HepG2 (cell line): ENCODE data around the gene APOL2. TPM values are rescaled to one million over a fixed set of nuclear protein-coding genes. Genes with fewer than 3 reads are reported as not detected.

Source experiments
- ATAC-seq: fragments of 200-7000 bp; cut with Tn5 transposase; 3 replicates; pipeline ENCODE4 v1.9.1; 2020; ENCODE audit warnings: mild to moderate bottlenecking, moderate library complexity
- BruUV-seq: library from RNA; stranded (reverse); fragments of 400-500 nt; replicated peaks from 2 replicates; lab custom pipeline; 2021; lab: Mats Ljungman, UMichigan
- CTCF ChIA-PET: fragments of 300-600 bp; formaldehyde crosslinking; extraction: SDS; loops from one replicate; lab custom pipeline; 2021; ENCODE audit warnings: low total read pairs, inconsistent platforms, low intra/inter-chr PET ratio; lab: Yijun Ruan, JAX
- POLR2A ChIA-PET: fragments of 350-600 bp; sonication (Branson Sonifier 250); formaldehyde crosslinking; loops from one replicate; lab custom pipeline; 2020; ENCODE audit warnings: antibody characterized with exemption, inconsistent platforms; lab: Yijun Ruan, JAX
- DNase-seq: peaks from one replicate; pipeline ENCODE4 v3.0.0-alpha.2; 2015; ENCODE audit warnings: low spot score
- FAIRE-seq: peaks from 3 replicates; lab custom pipeline; 2011; peaks lifted over from hg19 to GRCh38; lab: Jason Lieb, UNC
- H2AFZ ChIP-seq: one replicate; pipeline ENCODE4 v1.6.1; 2011; ENCODE audit warnings: low read length, inconsistent platforms
- H3K27ac ChIP-seq: fragments of 300-600 bp; 3 replicates; pipeline ENCODE4 v1.8.0; 2011; ENCODE audit warnings: mixed run types, mild to moderate bottlenecking, mixed read lengths, low read length, inconsistent platforms; ENCODE audit not compliant: insufficient read depth; ENCODE audit errors: extremely low read length
- H3K27me3 ChIP-seq, 2 experiments: fragments of 200-600 bp in 1 of 2; 2 replicates in 1 of 2; 3 replicates in 1 of 2; pipeline versions ENCODE4 v1.6.0 to v1.8.0; 2011; ENCODE audit warnings: low read length in 2 of 2, mild to moderate bottlenecking in 2 of 2, moderate library complexity in 2 of 2, inconsistent platforms in 1 of 2; ENCODE audit not compliant: insufficient read depth in 2 of 2, control insufficient read depth in 1 of 2
- H3K36me3 ChIP-seq, 2 experiments: fragments of 200-600 bp in 1 of 2; replicated peaks in 1 of 2; 2 replicates in 1 of 2; 3 replicates in 1 of 2; pipeline versions ENCODE4 v1.5.1 to v1.8.0; 2011; ENCODE audit warnings: low read length in 2 of 2, inconsistent platforms in 1 of 2; ENCODE audit not compliant: insufficient read depth in 2 of 2, control insufficient read depth in 1 of 2
- H3K4me1 ChIP-seq: 2 replicates; pipeline ENCODE4 v1.5.1; 2012; ENCODE audit warnings: low read length, inconsistent platforms; ENCODE audit not compliant: insufficient read depth
- H3K4me2 ChIP-seq: 2 replicates; pipeline ENCODE4 v1.6.0; 2011; ENCODE audit warnings: low read depth, low read length, inconsistent platforms
- H3K4me3 ChIP-seq, 3 experiments: fragments of 200-600 bp in 1 of 3; sonication (generic), shearing (Covaris generic) in 1 of 3; replicated peaks in 1 of 3; 2 replicates each; pipeline ENCODE4 v1.5.1; 2011 to 2016; ENCODE audit warnings: low read length in 3 of 3, inconsistent platforms in 2 of 3, low read depth in 2 of 3, mild to moderate bottlenecking in 2 of 3, control low read depth in 1 of 3, mixed read lengths in 1 of 3; ENCODE audit not compliant: insufficient read depth in 1 of 3
- H3K79me2 ChIP-seq: one replicate; pipeline ENCODE4 v1.6.1; 2011; ENCODE audit warnings: low read length, inconsistent platforms; ENCODE audit not compliant: insufficient read depth
- H3K9ac ChIP-seq: 2 replicates; pipeline ENCODE4 v1.6.0; 2011; ENCODE audit warnings: mild to moderate bottlenecking, low read depth, low read length, inconsistent platforms; ENCODE audit not compliant: insufficient read depth
- H3K9me3 ChIP-seq: 2 replicates; pipeline ENCODE4 v1.5.1; 2012; ENCODE audit warnings: mild to moderate bottlenecking, low read length
- H4K20me1 ChIP-seq: 2 replicates; pipeline ENCODE4 v1.6.0; 2011; ENCODE audit warnings: inconsistent platforms, mild to moderate bottlenecking, low read length, moderate library complexity; ENCODE audit not compliant: insufficient read depth
- ATF7 ChIP-seq, 2 experiments: fragments of 450-650 bp in 1 of 2; sonication (generic) in 1 of 2; formaldehyde crosslinking in 1 of 2; IDR thresholded peaks; 2 replicates each; pipeline versions ENCODE4 v1.4.0 to v1.6.1; 2016 to 2020; ENCODE audit warnings: antibody characterized with exemption in 1 of 2, mild to moderate bottlenecking in 1 of 2, missing genetic modification reagents in 1 of 2
- CREB1 ChIP-seq, 2 experiments: fragments of 450-650 bp in 1 of 2; IDR thresholded peaks; 2 replicates each; pipeline ENCODE4 v1.6.1; 2016 to 2017; ENCODE audit warnings: control low read depth in 1 of 2, mild to moderate bottlenecking in 1 of 2, missing compliant biosample characterization in 1 of 2, missing genetic modification characterization in 1 of 2
- FIP1L1 ChIP-seq: fragments of 200-400 bp; formaldehyde crosslinking; IDR thresholded peaks from 2 replicates; pipeline ENCODE4 v1.6.1; 2018; ENCODE audit warnings: low read depth, mild to moderate bottlenecking, low read length, moderate library complexity, borderline replicate concordance; ENCODE audit not compliant: insufficient read depth
- STAG1 ChIP-seq: sonication (generic); formaldehyde crosslinking; IDR thresholded peaks from 2 replicates; pipeline ENCODE4 v1.4.0; 2020; ENCODE audit warnings: missing genetic modification reagents
- TCF7 ChIP-seq: sonication (generic); IDR thresholded peaks from 2 replicates; pipeline ENCODE4 v1.6.1; 2016; ENCODE audit warnings: antibody characterized with exemption, low read depth
- TSC22D2 ChIP-seq: sonication (generic); formaldehyde crosslinking; IDR thresholded peaks from 2 replicates; pipeline ENCODE4 v1.5.1; 2020; ENCODE audit warnings: missing genetic modification reagents, mild to moderate bottlenecking, borderline replicate concordance
- WGBS: methylation state at CpG from one replicate; pipeline ENCODE4 v1.1.6; 2017; ENCODE audit warnings: low lambda C conversion rate; 5-methylcytosine and 5-hydroxymethylcytosine counted together
- in situ Hi-C: cut with HindIII; loops from 2 replicates; pipeline ENCODE4 v1.10.0; 2017; ENCODE audit warnings: low pct_unique_long_range_greater_than_20kb; ENCODE audit not compliant: extremely low pct_ligation_motif_present
- intact Hi-C: fragments of 100-400 bp; cut with micrococcal nuclease; formaldehyde crosslinking; loops from one replicate; pipeline ENCODE4 v1.10.0; 2022; ENCODE audit not compliant: unreplicated experiment
- polyA plus RNA-seq, 8 experiments: library from polyadenylated mRNA; depleted of rRNA in 3 of 8; stranded (reverse) in 7 of 8; unstranded in 1 of 8; fragments of >200 nt; fragmentation: Illumina TruSeq in 4 of 8; extraction: Trizol in 4 of 8; gene quantifications; 2 replicates each; pipeline versions ENCODE4 v1.2.1 to v1.2.3, GENCODE V29; 2011 to 2016; ENCODE audit warnings: low read depth in 4 of 8, missing spikeins in 1 of 8, mixed read lengths in 1 of 8; ENCODE audit not compliant: insufficient read depth in 1 of 8
- total RNA-seq, 5 experiments: library from RNA; depleted of rRNA; stranded (reverse); fragments of >200 nt; fragmentation: Illumina TruSeq; extraction: Trizol; gene quantifications; 2 replicates each; pipeline ENCODE4 v1.2.3, GENCODE V29; 2016; ENCODE audit warnings: low read depth in 1 of 5
- TF ChIP-seq, protein P1 (sequence below): sonication (generic); formaldehyde crosslinking; IDR thresholded peaks from 2 replicates; pipeline ENCODE4 v1.5.0; 2020; ENCODE audit warnings: mild to moderate bottlenecking, missing genetic modification reagents, moderate library complexity
- TF ChIP-seq, protein P2 (sequence below): sonication (generic); formaldehyde crosslinking; IDR thresholded peaks from 2 replicates; pipeline ENCODE4 v1.4.0; 2020; ENCODE audit warnings: missing genetic modification reagents, borderline replicate concordance

Gene APOL2
- total and polyA plus RNA-seq, 2 of the 13 experiments (the other 11 are each of a cell fraction or from before 2014, with no cell fraction given) = 28.7 to 51.2 TPM

DNA sequence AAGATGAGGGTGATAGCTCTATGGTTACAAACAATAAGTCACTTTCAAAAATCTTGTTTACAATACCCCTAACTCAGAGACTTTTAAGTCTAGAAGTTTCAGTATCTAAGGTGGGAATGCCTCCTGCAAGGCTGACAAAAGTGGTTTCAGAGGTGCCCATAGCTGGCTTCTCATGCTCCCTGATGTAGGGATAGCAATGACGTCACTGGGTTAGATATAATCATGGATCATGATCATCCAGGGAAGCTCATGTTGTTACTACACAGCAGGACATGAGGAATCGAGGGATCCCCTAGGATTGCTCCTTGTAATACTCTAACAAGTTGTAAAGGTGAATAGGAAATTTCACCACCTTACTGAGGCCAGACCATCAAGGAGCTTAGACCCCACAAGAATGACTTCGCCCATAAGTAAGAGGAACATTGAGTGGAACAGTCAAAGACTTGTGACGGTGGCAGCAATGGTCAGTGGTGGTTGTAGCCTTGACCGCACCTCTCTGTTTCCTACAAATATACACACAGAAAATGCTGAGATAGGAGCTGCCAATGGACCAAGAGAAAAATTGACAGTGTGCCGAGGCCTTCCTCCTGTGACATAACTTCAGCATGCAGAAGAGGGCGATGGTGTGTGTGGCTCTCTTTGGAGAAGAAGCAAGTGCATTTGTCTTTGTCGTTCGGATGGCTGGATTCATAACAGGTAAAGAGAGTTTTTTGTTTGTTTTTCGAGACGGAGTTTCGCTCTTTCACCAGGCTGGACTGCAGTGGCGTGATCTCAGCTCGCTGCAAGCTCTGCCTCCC, 53.3 kb downstream of the APOL2 start:
- Histone ChIP-seq H3K9ac (no peak overlapping the region), H3K27me3 (peaks cover 3 to 21% of the 10 kb centered on the region in 2 experiments; a peak in 4 of 5 replicates), H3K79me2 (no peaks in the 10 kb centered on the region), H3K9me3 (no peaks in the 10 kb centered on the region), H3K4me2 (no peak overlapping the region), H3K4me3 (no peak overlapping the region), H3K4me1 (no peaks in the 10 kb centered on the region), H3K27ac (no peak overlapping the region), H4K20me1 (no peaks in the 10 kb centered on the region), H2AFZ (no peak overlapping the region), H3K36me3 (no peaks in the 10 kb centered on the region)
- FAIRE-seq (peak; percentile 4), ATAC-seq (no peak), DNase-seq (no peak)
- TF ChIP-seq, protein P1, sequence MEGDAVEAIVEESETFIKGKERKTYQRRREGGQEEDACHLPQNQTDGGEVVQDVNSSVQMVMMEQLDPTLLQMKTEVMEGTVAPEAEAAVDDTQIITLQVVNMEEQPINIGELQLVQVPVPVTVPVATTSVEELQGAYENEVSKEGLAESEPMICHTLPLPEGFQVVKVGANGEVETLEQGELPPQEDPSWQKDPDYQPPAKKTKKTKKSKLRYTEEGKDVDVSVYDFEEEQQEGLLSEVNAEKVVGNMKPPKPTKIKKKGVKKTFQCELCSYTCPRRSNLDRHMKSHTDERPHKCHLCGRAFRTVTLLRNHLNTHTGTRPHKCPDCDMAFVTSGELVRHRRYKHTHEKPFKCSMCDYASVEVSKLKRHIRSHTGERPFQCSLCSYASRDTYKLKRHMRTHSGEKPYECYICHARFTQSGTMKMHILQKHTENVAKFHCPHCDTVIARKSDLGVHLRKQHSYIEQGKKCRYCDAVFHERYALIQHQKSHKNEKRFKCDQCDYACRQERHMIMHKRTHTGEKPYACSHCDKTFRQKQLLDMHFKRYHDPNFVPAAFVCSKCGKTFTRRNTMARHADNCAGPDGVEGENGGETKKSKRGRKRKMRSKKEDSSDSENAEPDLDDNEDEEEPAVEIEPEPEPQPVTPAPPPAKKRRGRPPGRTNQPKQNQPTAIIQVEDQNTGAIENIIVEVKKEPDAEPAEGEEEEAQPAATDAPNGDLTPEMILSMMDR (CRISPR knock-in tag) = 0 out of 2 replicates have a peak, but pooled peaks have one; percentile 17
- TF ChIP-seq CREB1 (IDR thresholded peaks at IDR 0.05) (peak; percentile 92), CREB1 (CRISPR knock-in tag; IDR thresholded peaks at IDR 0.05) (no peak), FIP1L1 (no peak), TSC22D2 (no peak), ATF7 (IDR thresholded peaks at IDR 0.05) (peak; percentile 96), ATF7 (CRISPR knock-in tag; IDR thresholded peaks at IDR 0.05) (no peak), TCF7 (no peak), STAG1 (peak; percentile 22)
- TF ChIP-seq, protein P2, sequence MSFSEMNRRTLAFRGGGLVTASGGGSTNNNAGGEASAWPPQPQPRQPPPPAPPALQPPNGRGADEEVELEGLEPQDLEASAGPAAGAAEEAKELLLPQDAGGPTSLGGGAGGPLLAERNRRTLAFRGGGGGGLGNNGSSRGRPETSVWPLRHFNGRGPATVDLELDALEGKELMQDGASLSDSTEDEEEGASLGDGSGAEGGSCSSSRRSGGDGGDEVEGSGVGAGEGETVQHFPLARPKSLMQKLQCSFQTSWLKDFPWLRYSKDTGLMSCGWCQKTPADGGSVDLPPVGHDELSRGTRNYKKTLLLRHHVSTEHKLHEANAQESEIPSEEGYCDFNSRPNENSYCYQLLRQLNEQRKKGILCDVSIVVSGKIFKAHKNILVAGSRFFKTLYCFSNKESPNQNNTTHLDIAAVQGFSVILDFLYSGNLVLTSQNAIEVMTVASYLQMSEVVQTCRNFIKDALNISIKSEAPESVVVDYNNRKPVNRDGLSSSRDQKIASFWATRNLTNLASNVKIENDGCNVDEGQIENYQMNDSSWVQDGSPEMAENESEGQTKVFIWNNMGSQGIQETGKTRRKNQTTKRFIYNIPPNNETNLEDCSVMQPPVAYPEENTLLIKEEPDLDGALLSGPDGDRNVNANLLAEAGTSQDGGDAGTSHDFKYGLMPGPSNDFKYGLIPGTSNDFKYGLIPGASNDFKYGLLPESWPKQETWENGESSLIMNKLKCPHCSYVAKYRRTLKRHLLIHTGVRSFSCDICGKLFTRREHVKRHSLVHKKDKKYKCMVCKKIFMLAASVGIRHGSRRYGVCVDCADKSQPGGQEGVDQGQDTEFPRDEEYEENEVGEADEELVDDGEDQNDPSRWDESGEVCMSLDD (CRISPR knock-in tag) = no peak
- intact Hi-C loops (no loop called here), in situ Hi-C loops (no loop called here)
- BruUV-seq = no TSS peak
- POLR2A ChIA-PET = no interaction called here
- WGBS = 55% methylated on average over 14 of the region's 14 CpGs
- CTCF ChIA-PET = no interaction called here
